Spleen (tissue), 11 donors: ENCODE measurements around the gene TLR9. TPM values are rescaled to one million over a fixed set of nuclear protein-coding genes. Genes with fewer than 3 reads are reported as not detected.

Source experiments
- DNase-seq: peaks from one replicate; pipeline ENCODE4 v3.0.0-alpha.2; 2020
- H3K27ac ChIP-seq, 8 donors: fragments of 200-600 bp; sonication (generic) in 7 of 8; 1 replicate in 4 of 8; 2 replicates in 4 of 8; pipeline versions ENCODE4 v1.5.0 to v1.8.0; 2016 to 2021; ENCODE audit warnings: inconsistent platforms in 4 of 8, mild to moderate bottlenecking in 4 of 8, moderate library complexity in 1 of 8
- H3K27me3 ChIP-seq, 7 donors: fragments of 200-600 bp; sonication (generic) in 6 of 7; replicated peaks in 1 of 7; 1 replicate in 4 of 7; 2 replicates in 3 of 7; pipeline versions ENCODE4 v1.5.0 to v1.8.0; 2016 to 2021; ENCODE audit warnings: inconsistent platforms in 3 of 7, mild to moderate bottlenecking in 1 of 7
- H3K36me3 ChIP-seq, 6 donors: fragments of 200-600 bp; sonication (generic) in 5 of 6; 1 replicate in 4 of 6; 2 replicates in 2 of 6; pipeline versions ENCODE4 v1.5.0 to v1.8.0; 2016 to 2021; ENCODE audit warnings: inconsistent platforms in 2 of 6
- H3K4me1 ChIP-seq, 6 donors: fragments of 200-600 bp; sonication (generic) in 5 of 6; 1 replicate in 3 of 6; 2 replicates in 3 of 6; pipeline versions ENCODE4 v1.5.0 to v1.8.0; 2016 to 2021; ENCODE audit warnings: inconsistent platforms in 3 of 6
- H3K4me3 ChIP-seq, 8 donors: fragments of 200-600 bp; sonication (generic) in 7 of 8; 1 replicate in 4 of 8; 2 replicates in 4 of 8; pipeline versions ENCODE4 v1.5.0 to v1.8.0; 2016 to 2021; ENCODE audit warnings: inconsistent platforms in 4 of 8, mild to moderate bottlenecking in 4 of 8, moderate library complexity in 2 of 8
- H3K9me3 ChIP-seq, 8 donors: fragments of 200-600 bp; sonication (generic) in 7 of 8; 1 replicate in 4 of 8; 2 replicates in 4 of 8; pipeline versions ENCODE4 v1.5.0 to v1.8.0; 2016 to 2021; ENCODE audit warnings: inconsistent platforms in 4 of 8
- POLR2A ChIP-seq, 3 donors: fragments of 450-650 bp; IDR thresholded peaks; one replicate each; pipeline ENCODE4 v1.5.1; 2017; ENCODE audit warnings: antibody characterized with exemption in 3 of 3, mild to moderate bottlenecking in 1 of 3
- POLR2AphosphoS5 ChIP-seq, 3 donors: sonication (generic); formaldehyde crosslinking; IDR thresholded peaks; one replicate each; pipeline ENCODE4 v1.5.1; 2017; ENCODE audit warnings: antibody characterized with exemption in 3 of 3
- WGBS, 5 donors: extraction: QIAGEN DNeasy Blood & Tissue Kit in 3 of 5; methylation state at CpG; one replicate each; pipeline versions ENCODE4 v1.1.5 to v1.1.7; 2013 to 2018; 5-methylcytosine and 5-hydroxymethylcytosine counted together
- intact Hi-C: fragments of 100-400 bp; cut with DNase I; formaldehyde crosslinking; loops from one replicate; pipeline ENCODE4 v1.15.0; 2023; ENCODE audit warnings: low total_unique reads
- polyA plus RNA-seq, 3 donors: library from polyadenylated mRNA; stranded (reverse); fragments of 200-250 nt; gene quantifications; one replicate each; pipeline ENCODE4 v1.2.1, GENCODE V29; 2013
- total RNA-seq, 7 donors: library from RNA; depleted of rRNA in 3 of 7; stranded (reverse); fragments of >200 nt in 3 of 7; fragmentation: NEBNext Ultra II Directional in 4 of 7; extraction: Animal tissue kit (Norgen Biotek cat#: 25700) in 4 of 7; gene quantifications; one replicate each; pipeline versions ENCODE4 v1.1.0 to v1.2.1, GENCODE V29; 2016 to 2021
- TF ChIP-seq, protein P1 (sequence below), 11 experiments: fragments of 200-600 bp in 7 of 11; fragments of 450-650 bp in 4 of 11; sonication (generic) in 4 of 11; IDR thresholded peaks in 8 of 11; conservative IDR thresholded peaks in 3 of 11; 1 replicate in 7 of 11; 2 replicates in 4 of 11; pipeline versions ENCODE4 v1.4.0 to v1.8.0; 2016 to 2021; ENCODE audit warnings: antibody characterized with exemption in 11 of 11, inconsistent platforms in 4 of 11, mild to moderate bottlenecking in 1 of 11
- donor health status: healthy with polysubstance abuse.
- donor health status: DM: no; HTN: no; CAD: no; lungs with moderate emphysema.
- donor health status: DM: no; HTN: no; CAD: no.
- donor health status: Bipolar disorder and iron deficiency.
- donor health status: healthy.
- donor health status: DM: no; HTN: no; CAD: no.
- donor health status: DM: yes; HTN: yes; CAD: no.

The TLR9 gene
- total and polyA plus RNA-seq, 10 donors, result 0.55 to 7.7 (median 3.8) TPM; not detected in 1

DNA sequence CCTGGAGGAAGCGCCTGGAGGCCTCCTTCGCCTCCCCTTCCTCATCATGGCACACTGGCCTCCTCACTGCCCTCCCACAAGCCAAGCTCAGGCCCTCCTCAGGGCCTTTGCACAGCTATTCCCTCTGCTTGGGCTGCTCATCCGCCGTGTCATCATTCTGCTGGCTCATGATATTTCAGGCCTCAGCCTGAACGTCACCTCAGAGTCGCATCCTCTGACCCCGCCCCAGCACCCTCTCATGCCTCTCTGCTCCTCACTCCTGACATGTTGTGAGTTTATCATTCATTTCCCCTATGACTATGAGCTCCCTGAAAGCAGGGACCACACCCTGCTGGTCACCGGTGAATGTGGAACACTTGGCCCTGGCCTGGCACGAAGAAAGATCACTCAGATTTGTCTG, 50.5 kb downstream of the TLR9 start:
- peak; percentile 47 for DNase-seq
- TF ChIP-seq, protein P1, sequence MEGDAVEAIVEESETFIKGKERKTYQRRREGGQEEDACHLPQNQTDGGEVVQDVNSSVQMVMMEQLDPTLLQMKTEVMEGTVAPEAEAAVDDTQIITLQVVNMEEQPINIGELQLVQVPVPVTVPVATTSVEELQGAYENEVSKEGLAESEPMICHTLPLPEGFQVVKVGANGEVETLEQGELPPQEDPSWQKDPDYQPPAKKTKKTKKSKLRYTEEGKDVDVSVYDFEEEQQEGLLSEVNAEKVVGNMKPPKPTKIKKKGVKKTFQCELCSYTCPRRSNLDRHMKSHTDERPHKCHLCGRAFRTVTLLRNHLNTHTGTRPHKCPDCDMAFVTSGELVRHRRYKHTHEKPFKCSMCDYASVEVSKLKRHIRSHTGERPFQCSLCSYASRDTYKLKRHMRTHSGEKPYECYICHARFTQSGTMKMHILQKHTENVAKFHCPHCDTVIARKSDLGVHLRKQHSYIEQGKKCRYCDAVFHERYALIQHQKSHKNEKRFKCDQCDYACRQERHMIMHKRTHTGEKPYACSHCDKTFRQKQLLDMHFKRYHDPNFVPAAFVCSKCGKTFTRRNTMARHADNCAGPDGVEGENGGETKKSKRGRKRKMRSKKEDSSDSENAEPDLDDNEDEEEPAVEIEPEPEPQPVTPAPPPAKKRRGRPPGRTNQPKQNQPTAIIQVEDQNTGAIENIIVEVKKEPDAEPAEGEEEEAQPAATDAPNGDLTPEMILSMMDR (IDR thresholded peaks at IDR 0.05 in 8 of 11, conservative IDR thresholded peaks at IDR 0.05 in 3 of 11), result no peak
- TF ChIP-seq POLR2AphosphoS5 (IDR thresholded peaks at IDR 0.05) (no peak), POLR2A (IDR thresholded peaks at IDR 0.05) (no peak)
- WGBS, 5 donors, result 77 to 85% (median 79%) methylated on average over 9 of the region's 9 CpGs
- Histone ChIP-seq H3K27ac (no peak overlapping the region), H3K4me1 (peaks cover 4 to 23% (median 15%) of the 10 kb centered on the region in 6 donors), H3K27me3 (no peaks in the 10 kb centered on the region), H3K9me3 (no peaks in the 10 kb centered on the region), H3K4me3 (no peak overlapping the region), H3K36me3 (no peaks in the 10 kb centered on the region)
- intact Hi-C loops, result no loop called here

DNA sequence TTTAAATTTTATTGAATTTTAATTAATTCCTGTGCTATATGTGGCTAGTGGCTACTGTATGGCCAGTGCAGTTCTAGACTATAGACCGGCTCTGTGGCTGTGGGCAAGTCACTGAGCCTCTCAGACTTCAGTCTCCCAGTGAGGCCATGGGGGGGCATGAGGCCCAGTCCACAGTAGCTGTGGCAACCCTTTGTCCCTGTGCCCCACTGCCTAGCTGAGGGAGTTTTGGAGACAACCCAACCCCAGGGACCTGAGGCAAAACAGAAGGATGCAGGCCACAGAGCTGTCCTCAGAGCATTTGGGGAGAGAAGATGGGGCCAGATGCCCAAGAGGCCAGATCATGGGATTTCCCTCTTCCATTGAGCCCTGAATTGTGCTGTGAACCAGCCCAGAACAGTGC, 52.3 kb downstream of the TLR9 start:
- WGBS, 5 donors, result 77 to 100% (median 94%) methylated on average over 1 of the region's 1 CpG
- intact Hi-C loops, result no loop called here
- H3K27me3 ChIP-seq, result no peaks in the 10 kb centered on the region
- no peaks in the 10 kb centered on the region for H3K9me3 ChIP-seq
- TF ChIP-seq, protein P1 (IDR thresholded peaks at IDR 0.05 in 8 of 11, conservative IDR thresholded peaks at IDR 0.05 in 3 of 11), result no peak
- TF ChIP-seq POLR2A (IDR thresholded peaks at IDR 0.05) (no peak), POLR2AphosphoS5 (IDR thresholded peaks at IDR 0.05) (no peak)
- H3K36me3 ChIP-seq, result no peaks in the 10 kb centered on the region
- H3K4me3 ChIP-seq, result no peak overlapping the region
- peak; percentile 47 for DNase-seq
- H3K27ac ChIP-seq, result no peak overlapping the region
- peaks cover 4 to 21% (median 15%) of the 10 kb centered on the region in 6 donors for H3K4me1 ChIP-seq

DNA sequence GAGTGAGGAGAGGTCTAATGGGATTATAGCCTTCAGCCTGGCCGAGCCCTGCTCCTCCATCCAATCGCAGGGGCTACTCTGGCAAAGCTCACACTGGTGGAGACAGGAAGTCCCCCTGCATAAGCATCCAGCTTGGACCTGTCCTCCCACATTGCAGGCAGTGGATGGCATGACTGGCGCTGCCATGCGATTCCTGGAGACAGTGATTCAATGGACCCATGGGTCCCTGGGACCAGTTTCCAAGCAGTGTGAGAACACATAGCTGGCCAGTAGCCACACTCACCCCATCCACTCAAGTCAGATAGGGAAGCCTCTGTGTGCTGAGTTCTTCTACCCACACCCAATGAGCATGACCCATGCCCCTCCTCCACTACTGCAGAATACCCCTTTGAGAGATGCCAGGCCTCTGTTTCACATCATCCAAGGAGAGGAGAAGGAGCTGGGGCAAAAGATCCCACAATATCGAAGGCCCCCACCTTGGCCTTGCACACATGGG, 53.1 kb downstream of the TLR9 start:
- TF ChIP-seq, protein P1 (IDR thresholded peaks at IDR 0.05 in 8 of 11, conservative IDR thresholded peaks at IDR 0.05 in 3 of 11), result no peak
- TF ChIP-seq POLR2A (IDR thresholded peaks at IDR 0.05) (no peak), POLR2AphosphoS5 (IDR thresholded peaks at IDR 0.05) (no peak)
- Histone ChIP-seq H3K4me1 (peaks cover 4 to 15% (median 12%) of the 10 kb centered on the region in 6 donors), H3K9me3 (no peaks in the 10 kb centered on the region), H3K4me3 (no peak overlapping the region), H3K27ac (no peak overlapping the region), H3K27me3 (no peaks in the 10 kb centered on the region), H3K36me3 (no peaks in the 10 kb centered on the region)
- WGBS, 5 donors, result 89 to 96% (median 94%) methylated on average over 3 to 5 of the region's 5 CpGs
- intact Hi-C loops, result no loop called here
- DNase-seq, result peak; percentile 36

DNA sequence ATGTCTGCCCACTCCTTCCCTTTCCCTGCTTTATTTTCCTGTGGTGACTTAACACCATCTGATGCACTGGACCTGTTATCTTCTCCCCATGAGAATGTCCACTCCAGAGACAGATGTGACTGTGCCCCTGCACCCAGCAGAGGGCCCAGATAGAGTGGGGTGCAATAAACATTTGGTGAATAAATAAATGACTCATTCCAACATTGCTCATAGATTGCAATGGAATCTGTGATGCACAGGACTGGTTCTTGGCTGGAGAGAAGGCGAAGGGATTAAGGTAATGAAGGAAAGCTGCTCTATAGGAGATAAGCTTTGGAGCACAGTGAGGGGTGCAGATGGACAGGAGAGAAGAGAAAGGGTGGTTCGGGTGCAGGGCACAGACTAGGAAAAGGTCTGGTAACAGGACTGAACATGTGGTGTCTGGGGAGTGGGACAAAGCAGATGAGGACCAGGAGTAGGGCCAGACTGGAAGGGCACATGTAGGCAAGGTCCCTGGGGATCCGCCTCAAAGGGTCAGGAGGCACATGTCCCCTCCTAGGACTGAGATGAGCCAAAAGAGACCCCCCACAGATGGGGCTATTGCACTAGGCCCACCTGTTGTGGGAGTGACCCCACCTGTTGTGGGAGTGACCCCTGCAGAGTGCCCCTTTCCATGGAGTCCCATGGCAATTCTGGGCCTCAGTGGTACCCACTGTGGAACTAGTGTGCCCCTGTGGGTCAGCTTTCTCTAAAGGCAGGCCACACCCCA, 53.8 kb downstream of the TLR9 start:
- Histone ChIP-seq H3K9me3 (no peaks in the 10 kb centered on the region), H3K27ac (no peak overlapping the region), H3K4me1 (peaks cover 0 to 8% (median 5%) of the 10 kb centered on the region in 6 donors), H3K4me3 (no peak overlapping the region), H3K27me3 (no peaks in the 10 kb centered on the region), H3K36me3 (no peaks in the 10 kb centered on the region)
- TF ChIP-seq POLR2AphosphoS5 (IDR thresholded peaks at IDR 0.05) (no peak), POLR2A (IDR thresholded peaks at IDR 0.05) (no peak)
- TF ChIP-seq, protein P1 (IDR thresholded peaks at IDR 0.05 in 8 of 11, conservative IDR thresholded peaks at IDR 0.05 in 3 of 11), result no peak
- WGBS, 5 donors, result 88 to 92% (median 91%) methylated on average over 3 of the region's 3 CpGs
- peak; percentile 23 for DNase-seq
- intact Hi-C loops, result no loop called here
